Testis (tissue), 3 donors: ENCODE results near the gene CHRNB2. TPM values are rescaled to one million over a fixed set of nuclear protein-coding genes. Genes with fewer than 3 reads are reported as not detected.

Experiments used
- DNase-seq: peaks from one replicate; pipeline ENCODE4 v3.0.0-alpha.2; 2019
- H3K27ac ChIP-seq, 2 donors: fragments of 200-600 bp; sonication (generic); one replicate each; pipeline ENCODE4 v1.5.1; 2019
- H3K27me3 ChIP-seq: fragments of 200-600 bp; sonication (generic); one replicate; pipeline ENCODE4 v1.5.1; 2019
- H3K36me3 ChIP-seq: fragments of 200-600 bp; sonication (generic); one replicate; pipeline ENCODE4 v1.5.1; 2017; ENCODE audit warnings: low read depth; ENCODE audit errors: missing control alignments
- H3K4me1 ChIP-seq: fragments of 200-600 bp; sonication (generic); one replicate; pipeline ENCODE4 v1.5.1; 2019
- H3K4me3 ChIP-seq, 2 donors: fragments of 200-600 bp; sonication (generic); one replicate each; pipeline ENCODE4 v1.5.1; 2017 to 2019
- H3K9me3 ChIP-seq: fragments of 200-600 bp; sonication (generic); one replicate; pipeline ENCODE4 v1.5.1; 2017
- POLR2A ChIP-seq: fragments of 450-650 bp; IDR thresholded peaks from one replicate; pipeline ENCODE4 v1.6.1; 2017; ENCODE audit warnings: antibody characterized with exemption, mild to moderate bottlenecking, moderate library complexity
- WGBS, 2 donors: methylation state at CpG; one replicate each; pipeline ENCODE4 v1.1.5; 2018; 5-methylcytosine and 5-hydroxymethylcytosine counted together
- intact Hi-C: fragments of 100-400 bp; cut with DNase I; formaldehyde crosslinking; loops from one replicate; pipeline ENCODE4 v1.15.1; 2023; ENCODE audit warnings: low total_unique reads
- polyA plus RNA-seq: library from polyadenylated mRNA; stranded (reverse); fragments of 350-450 nt; fragmentation: Illumina TruSeq; extraction: RNeasy Lipid Tissue Mini Kit (QIAGEN cat#74804); gene quantifications from one replicate; pipeline ENCODE4 v1.2.3, GENCODE V29; 2014; ENCODE audit warnings: low read depth, low replicate concordance; ENCODE audit not compliant: insufficient read depth
- total RNA-seq, 2 donors: library from RNA; depleted of rRNA; stranded (reverse); fragments of >200 nt; gene quantifications; one replicate each; pipeline ENCODE4 v1.2.3, GENCODE V29; 2016
- TF ChIP-seq, protein P1 (sequence below), 3 experiments: fragments of 450-650 bp in 2 of 3; fragments of 200-600 bp in 1 of 3; sonication (generic) in 1 of 3; IDR thresholded peaks; one replicate each; pipeline ENCODE4 v1.5.1; 2016 to 2019; ENCODE audit warnings: antibody characterized with exemption in 3 of 3, mild to moderate bottlenecking in 2 of 3, moderate library complexity in 1 of 3

The CHRNB2 gene
- total and polyA plus RNA-seq, 3 donors from 2014 or later: 1.2 to 1.3 (median 1.3) TPM

DNA sequence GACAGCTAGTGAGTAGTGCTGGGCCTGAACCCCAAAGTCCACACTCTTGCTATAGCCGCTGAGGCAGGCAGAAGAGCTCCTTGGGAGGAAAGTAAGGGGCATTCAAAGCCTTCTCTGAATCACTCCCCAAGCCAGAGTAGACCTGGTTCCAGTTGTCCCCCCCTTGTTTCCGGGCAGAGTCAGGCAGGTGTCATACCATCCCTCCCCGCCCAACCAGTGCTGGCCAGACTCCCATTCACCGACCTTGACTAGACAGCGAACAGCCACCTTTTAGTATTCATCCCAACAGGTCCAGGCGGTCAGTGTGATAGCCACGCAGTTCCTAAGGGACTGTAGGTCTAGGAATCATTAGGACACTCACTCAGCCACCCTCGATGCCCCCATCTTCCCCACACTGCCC, 11.8 kb downstream of the CHRNB2 start:
- Histone ChIP-seq H3K36me3 (no peaks in the 10 kb centered on the region), H3K27ac (no peak overlapping the region), H3K4me3 (no peak overlapping the region), H3K4me1 (peaks cover 10% of the 10 kb centered on the region), H3K27me3 (no peaks in the 10 kb centered on the region), H3K9me3 (no peaks in the 10 kb centered on the region)
- intact Hi-C loops: no loop called here
- DNase-seq: no peak
- WGBS, 2 donors: 61 to 83% methylated on average over 8 of the region's 8 CpGs
- TF ChIP-seq, protein P1, sequence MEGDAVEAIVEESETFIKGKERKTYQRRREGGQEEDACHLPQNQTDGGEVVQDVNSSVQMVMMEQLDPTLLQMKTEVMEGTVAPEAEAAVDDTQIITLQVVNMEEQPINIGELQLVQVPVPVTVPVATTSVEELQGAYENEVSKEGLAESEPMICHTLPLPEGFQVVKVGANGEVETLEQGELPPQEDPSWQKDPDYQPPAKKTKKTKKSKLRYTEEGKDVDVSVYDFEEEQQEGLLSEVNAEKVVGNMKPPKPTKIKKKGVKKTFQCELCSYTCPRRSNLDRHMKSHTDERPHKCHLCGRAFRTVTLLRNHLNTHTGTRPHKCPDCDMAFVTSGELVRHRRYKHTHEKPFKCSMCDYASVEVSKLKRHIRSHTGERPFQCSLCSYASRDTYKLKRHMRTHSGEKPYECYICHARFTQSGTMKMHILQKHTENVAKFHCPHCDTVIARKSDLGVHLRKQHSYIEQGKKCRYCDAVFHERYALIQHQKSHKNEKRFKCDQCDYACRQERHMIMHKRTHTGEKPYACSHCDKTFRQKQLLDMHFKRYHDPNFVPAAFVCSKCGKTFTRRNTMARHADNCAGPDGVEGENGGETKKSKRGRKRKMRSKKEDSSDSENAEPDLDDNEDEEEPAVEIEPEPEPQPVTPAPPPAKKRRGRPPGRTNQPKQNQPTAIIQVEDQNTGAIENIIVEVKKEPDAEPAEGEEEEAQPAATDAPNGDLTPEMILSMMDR (IDR thresholded peaks at IDR 0.05): no peak
- TF ChIP-seq POLR2A: no peak

DNA sequence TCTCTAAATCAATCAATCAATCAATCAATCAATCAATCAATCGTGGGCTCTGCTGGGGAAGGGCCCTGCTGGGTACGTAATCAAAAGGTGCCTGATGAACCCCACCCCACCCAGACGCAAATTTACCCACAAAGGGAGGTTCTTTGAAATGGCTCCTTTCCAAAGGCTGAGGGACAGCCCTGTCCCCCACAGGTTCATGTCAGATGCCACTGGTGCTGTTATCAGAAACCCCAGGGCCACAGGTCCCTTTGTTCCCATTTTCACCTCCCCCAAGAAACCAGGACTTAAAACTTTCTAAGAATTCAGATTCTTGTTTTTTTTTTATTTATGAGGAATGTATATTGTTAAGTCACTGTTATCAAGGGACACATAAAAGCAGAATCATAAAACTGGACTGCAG, 14.2 kb downstream of the CHRNB2 start:
- 62 to 71% methylated on average over 3 of the region's 3 CpGs for WGBS, 2 donors
- Histone ChIP-seq H3K36me3 (no peaks in the 10 kb centered on the region), H3K27me3 (no peaks in the 10 kb centered on the region), H3K4me1 (peaks cover 10% of the 10 kb centered on the region), H3K27ac (no peak overlapping the region), H3K4me3 (no peak overlapping the region), H3K9me3 (no peaks in the 10 kb centered on the region)
- intact Hi-C loops: no loop called here
- no peak for DNase-seq
- TF ChIP-seq, protein P1 (IDR thresholded peaks at IDR 0.05): no peak
- no peak for TF ChIP-seq POLR2A

DNA sequence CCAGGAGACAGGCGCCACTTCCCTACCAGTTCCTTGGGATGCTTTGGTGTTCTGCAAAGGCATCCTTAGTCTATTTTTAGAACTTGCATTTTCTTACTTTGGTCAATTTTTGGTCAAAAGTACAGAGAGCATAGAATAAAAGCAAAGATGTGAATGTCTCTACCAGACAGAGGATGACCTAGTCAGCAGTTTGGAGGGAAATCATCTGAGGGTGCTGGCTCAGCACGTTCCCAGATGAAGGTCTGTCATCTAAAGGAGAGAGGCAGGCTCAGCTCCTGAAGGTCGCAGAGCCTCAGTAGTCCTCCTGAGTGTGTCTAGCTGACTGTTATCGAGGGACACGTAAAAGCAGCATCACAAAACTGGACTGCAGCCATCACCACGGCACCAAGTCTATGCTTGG, 15.3 kb downstream of the CHRNB2 start:
- intact Hi-C loops: no loop called here
- H3K4me3 ChIP-seq: no peak overlapping the region
- no peak for TF ChIP-seq POLR2A
- TF ChIP-seq, protein P1 (IDR thresholded peaks at IDR 0.05): no peak
- H3K4me1 ChIP-seq: peaks cover 5% of the 10 kb centered on the region
- H3K9me3 ChIP-seq: no peaks in the 10 kb centered on the region
- DNase-seq: no peak
- H3K27ac ChIP-seq: no peak overlapping the region
- WGBS, 2 donors: 68 to 84% methylated on average over 6 of the region's 6 CpGs
- H3K27me3 ChIP-seq: no peaks in the 10 kb centered on the region
- H3K36me3 ChIP-seq: no peaks in the 10 kb centered on the region

- Histone ChIP-seq H3K36me3 (no peaks in the 10 kb centered on the region), H3K9me3 (no peaks in the 10 kb centered on the region), H3K27me3 (no peaks in the 10 kb centered on the region), H3K4me1 (no peaks in the 10 kb centered on the region), H3K4me3 (no peak overlapping the region), H3K27ac (no peak overlapping the region)
- intact Hi-C loops: no loop called here
- WGBS, 2 donors: 56 to 58% methylated on average over 9 of the region's 9 CpGs
- TF ChIP-seq, protein P1 (IDR thresholded peaks at IDR 0.05): no peak
- TF ChIP-seq POLR2A: no peak
- no peak for DNase-seq
Measured at GRCh38 chr1:154583773-154584172, 16.2 kb downstream of the CHRNB2 start.

DNA sequence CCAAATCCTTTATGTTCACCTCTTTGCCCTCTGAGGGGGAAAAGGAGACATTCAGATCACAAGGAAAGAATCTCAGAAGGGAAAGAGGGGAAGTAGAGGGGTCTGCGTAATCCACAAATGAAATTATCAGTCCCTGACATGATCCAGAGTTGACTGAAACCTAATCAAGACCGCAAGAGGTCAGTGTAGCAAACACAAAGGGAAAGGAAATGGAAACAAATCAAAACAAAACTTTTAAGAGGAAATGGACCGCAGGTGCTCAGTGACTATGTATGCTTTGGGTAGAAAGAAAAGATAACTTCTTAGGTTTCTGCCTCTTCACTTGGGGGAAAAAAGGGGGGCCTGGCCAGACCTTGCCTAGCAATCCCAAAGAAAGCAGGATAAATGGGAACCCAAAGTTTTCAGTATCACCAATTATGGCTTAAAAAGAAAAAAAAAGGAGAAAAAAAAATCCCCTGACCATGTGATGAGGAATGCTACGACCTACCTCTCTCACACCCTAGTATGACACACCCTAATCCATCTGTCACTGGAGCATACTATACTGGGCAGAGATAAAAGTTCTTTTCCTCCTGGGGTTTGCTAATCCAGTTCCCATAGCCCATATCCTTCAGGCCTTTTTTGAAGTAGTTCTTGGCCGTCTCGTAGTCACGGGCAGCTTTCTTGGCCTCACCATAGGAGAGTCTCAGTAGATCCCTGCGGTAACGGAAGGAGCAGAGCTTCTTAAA, 16.9 kb downstream of the CHRNB2 start:
- no peak for TF ChIP-seq POLR2A
- TF ChIP-seq, protein P1 (IDR thresholded peaks at IDR 0.05): no peak
- H3K36me3 ChIP-seq: no peaks in the 10 kb centered on the region
- 79 to 89% methylated on average over 9 of the region's 9 CpGs for WGBS, 2 donors
- H3K27me3 ChIP-seq: no peaks in the 10 kb centered on the region
- no peaks in the 10 kb centered on the region for H3K9me3 ChIP-seq
- H3K27ac ChIP-seq: no peak overlapping the region
- intact Hi-C loops: no loop called here
- H3K4me1 ChIP-seq: no peaks in the 10 kb centered on the region
- H3K4me3 ChIP-seq: no peak overlapping the region
- no peak for DNase-seq
